GM19438 (cell line): Measurements from ENCODE around the gene HLA-B.
"Not testable (repeated sequence)": the region's sequence is repeated elsewhere in the genome, so short reads cannot be mapped to it uniquely, and the experiment has no call there.

Experiments
- ATAC-seq: cut with Tn5 transposase; IDR thresholded peaks from one replicate; pipeline ENCODE4 v1.9.1; 2021; ENCODE audit warnings: low read depth; ENCODE audit not compliant: unreplicated experiment

The HLA-B gene

DNA sequence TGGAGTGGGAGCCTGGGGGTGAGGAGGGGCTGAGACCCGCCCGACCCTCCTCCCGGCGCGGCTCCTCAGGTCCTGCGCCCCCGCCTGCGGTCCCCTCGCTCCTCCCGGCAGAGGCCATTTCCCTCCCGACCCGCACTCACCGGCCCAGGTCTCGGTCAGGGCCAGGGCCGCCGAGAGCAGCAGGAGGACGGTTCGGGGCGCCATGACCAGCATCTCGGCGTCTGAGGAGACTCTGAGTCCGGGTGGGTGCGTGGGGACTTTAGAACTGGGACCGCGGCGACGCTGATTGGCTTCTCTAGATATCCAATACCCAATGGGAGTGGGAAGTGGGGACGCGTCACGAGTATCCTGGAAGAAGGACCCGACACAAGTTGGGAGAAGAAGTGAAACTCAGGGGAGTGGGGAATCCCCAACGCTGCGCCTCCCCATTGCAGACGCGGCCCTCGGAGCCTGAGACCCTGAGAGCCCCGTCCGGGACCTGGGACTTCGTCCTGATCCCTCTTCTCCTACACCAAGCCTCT is at the start of gene HLA-B:
Gene HLA-B (minus strand): TSS at position 234 of the 521 bp plus-strand sequence. CDS start 21 bp downstream, at position 213.
- ATAC-seq, result peak; percentile 46

DNA sequence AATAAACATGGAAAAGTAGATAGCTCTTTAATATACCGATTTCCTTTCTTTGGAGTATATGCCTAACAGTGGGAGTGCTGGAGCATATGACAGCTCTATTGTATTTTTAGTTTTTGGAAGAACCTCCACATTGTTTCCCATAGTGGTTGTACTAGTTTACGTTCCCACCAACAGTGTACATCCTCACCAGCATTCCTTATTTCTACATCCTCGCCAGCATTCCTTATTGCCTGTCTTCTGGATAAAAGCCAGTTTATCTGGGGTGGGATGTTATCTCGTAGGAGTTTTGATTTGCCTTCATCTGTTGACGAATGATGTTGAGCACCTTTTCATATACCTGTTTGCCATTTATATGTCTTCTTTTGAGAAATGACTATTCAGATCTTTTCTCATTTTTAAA is 49.0 kb upstream of the HLA-B start:
- no peak for ATAC-seq

GRCh38 chr6:31404061-31404364 is 47.0 kb upstream of the HLA-B start:
- ATAC-seq, result not testable (repeated sequence)

DNA sequence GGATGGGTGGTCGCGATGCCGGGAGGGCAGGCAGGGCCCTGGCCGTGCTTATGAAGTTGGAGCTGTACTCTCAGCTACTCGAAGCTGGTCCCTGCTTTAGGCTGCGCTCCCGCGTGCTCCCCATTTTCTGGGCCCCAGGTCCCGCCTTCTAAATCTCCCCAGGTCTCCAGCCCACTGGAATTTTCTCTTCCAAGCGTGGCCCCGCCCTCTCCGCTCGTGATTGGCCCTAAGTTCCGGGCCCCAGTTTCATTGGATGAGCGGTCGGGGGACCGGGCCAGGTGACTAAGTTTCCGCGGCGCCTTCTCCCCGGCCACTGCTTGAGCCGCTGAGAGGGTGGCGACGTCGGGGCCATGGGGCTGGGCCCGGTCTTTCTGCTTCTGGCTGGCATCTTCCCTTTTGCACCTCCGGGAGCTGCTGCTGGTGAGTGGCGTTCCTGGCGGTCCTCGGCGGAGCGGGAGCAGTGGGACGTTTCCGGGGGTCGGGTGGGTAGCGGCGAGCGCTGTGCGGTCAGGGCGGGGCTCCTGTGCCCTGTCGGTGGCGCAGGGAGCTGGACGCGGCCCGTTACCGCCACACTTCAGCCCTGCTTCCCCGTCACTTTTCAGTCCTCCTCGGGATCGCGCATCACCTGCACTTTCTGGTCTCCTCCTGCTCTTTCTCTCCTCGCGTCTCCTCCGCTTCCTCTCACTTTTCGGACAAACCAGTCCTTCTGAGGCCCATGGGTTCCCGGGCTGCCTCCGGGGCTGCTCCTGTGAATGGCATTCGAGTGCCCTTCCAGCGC is 46.5 kb upstream of the HLA-B start, which contains the start of gene MICA:
Gene MICA (plus strand): TSS at position 313 of the 778 bp plus-strand sequence. CDS start 38 bp downstream, at position 351.
- peak; percentile 59 for ATAC-seq

GRCh38 chr6:31402324-31403282 is 45.6 kb upstream of the HLA-B start:
- no peak for ATAC-seq

- no peak for ATAC-seq
Measured at GRCh38 chr6:31401403-31401802, 44.4 kb upstream of the HLA-B start.

GRCh38 chr6:31400467-31401289 is 43.7 kb upstream of the HLA-B start:
- ATAC-seq, result no peak

- ATAC-seq, result no peak
Measured at GRCh38 chr6:31399589-31400466, 42.8 kb upstream of the HLA-B start.

GRCh38 chr6:31397901-31398525 is 41.0 kb upstream of the HLA-B start:
- no peak for ATAC-seq

DNA sequence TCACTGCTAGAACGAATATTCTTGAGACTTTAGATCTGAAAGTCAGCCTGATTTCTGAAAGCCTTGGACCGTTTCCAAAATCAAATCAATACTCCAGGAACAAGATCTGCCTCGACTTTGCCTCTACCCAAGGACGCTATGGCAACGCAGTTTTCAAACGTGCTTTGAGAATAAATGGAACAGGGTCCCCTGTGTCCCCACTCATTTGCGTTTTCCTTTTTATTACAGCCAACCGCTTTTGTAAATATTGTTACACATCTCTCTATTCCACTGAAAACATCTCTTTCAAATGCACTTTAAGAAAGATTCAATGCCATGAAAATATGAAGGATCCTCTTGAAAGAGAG is 40.1 kb upstream of the HLA-B start:
- ATAC-seq, result not testable (repeated sequence)

GRCh38 chr6:31396422-31397152 is 39.6 kb upstream of the HLA-B start:
- no peak for ATAC-seq

DNA sequence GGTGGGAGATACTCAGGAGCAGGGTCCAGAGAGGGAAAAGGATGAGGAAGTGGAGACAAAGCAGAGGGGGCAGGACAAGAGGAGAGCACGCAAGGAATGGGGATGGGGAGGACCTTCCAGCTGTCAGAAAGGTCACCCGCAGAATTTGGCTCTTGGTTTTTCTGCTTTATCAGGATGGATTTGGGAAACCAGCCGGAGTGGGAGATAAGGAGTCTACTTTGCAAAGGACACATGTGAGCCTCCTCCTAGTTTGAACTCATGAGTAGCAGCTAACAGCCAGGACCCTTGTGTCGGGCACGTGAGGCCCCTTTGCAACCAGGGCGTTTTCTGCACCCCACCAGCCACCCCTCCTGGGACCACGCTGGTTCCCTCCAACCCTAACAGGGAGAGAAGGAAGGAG is 38.9 kb upstream of the HLA-B start:
- no peak for ATAC-seq

GRCh38 chr6:31394381-31394780 is 37.4 kb upstream of the HLA-B start:
- no peak for ATAC-seq

GRCh38 chr6:31393932-31394331 is 37.0 kb upstream of the HLA-B start:
- ATAC-seq, result no peak

GRCh38 chr6:31389802-31390132 is 32.8 kb upstream of the HLA-B start:
- not testable (repeated sequence) for ATAC-seq

DNA sequence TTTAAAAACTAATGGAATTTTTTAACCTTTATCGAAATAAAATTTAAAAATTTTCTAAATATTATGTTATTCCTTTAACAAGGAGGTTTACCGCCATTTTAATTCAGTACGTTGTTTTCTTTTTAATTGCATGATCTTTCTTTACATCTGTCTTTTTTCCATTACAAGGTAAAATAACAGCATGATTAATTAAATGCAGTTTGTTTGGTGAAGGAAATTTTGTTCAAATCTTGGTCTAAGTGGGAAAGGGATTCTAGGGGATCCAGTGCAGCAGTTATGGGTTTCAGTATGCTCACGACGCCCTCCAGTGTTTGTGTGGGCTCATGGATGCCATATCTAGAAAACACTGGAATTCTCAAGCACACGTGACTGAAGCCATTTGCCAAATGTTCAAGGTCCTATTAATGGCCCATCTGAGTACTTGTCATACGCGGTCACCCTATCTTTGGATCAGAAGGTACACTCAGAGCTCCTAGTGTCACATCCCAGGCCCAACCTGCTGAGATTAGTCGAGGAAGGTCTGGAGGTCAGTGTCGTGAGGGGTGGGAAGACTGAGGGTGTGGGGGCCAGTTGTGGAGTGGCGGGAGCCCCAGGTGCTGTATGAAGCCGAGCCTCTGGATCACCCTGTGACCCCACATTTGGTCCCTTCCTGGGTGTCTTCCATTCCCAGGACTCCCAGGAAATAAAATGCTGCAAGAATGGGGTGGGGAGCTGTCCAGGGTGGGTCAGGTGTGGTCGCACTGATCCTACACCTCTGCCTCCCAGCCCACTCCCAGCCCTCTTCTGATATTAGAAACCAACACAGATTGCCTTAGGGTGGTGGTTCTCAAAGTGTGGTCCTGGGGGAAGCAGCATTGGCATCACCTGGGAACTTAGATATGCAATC is 32.2 kb upstream of the HLA-B start:
- not testable (repeated sequence) for ATAC-seq

GRCh38 chr6:31386977-31387376 is 30.0 kb upstream of the HLA-B start:
- no peak for ATAC-seq

DNA sequence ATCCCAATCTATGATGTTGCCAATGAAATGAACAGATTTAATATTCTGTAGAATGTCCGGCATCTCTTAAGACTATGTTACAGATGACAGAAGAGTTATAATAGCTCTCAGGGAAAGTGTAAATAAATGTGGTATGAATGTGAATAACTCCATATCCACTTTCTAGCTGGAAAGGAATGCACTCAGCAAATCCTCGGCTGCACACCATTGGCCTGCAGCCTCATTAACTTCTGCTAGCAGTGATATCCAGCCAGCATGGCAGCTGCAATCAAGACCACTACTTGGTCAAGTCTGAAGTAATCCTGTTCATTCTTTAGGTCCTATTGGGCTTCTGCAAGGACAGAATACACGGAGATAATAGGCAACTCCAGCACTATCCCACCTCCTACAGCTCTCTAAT is 29.1 kb upstream of the HLA-B start:
- no peak for ATAC-seq
